Omental fat pad (tissue), 4 donors: ENCODE data around the gene TNS1. TPM values are rescaled to one million over a fixed set of nuclear protein-coding genes. Genes with fewer than 3 reads are reported as not detected.

Source experiments
- ATAC-seq: fragments of 150-250 bp; one replicate; pipeline ENCODE4 v1.9.1; 2016; ENCODE audit warnings: mild to moderate bottlenecking, moderate library complexity; ENCODE audit not compliant: low FRiP score
- DNase-seq: peaks from one replicate; pipeline ENCODE4 v3.0.0-alpha.2; 2019; ENCODE audit warnings: low spot score
- total RNA-seq, 4 donors: library from RNA; depleted of rRNA; stranded (reverse); fragments of >200 nt; gene quantifications; one replicate each; pipeline ENCODE4 v1.1.0, GENCODE V29; 2016
- TF ChIP-seq, protein P1 (sequence below), 3 donors: fragments of 450-650 bp; IDR thresholded peaks; one replicate each; pipeline ENCODE4 v1.5.1; 2016 to 2017; ENCODE audit warnings: antibody characterized with exemption in 3 of 3, mild to moderate bottlenecking in 3 of 3, moderate library complexity in 2 of 3

Gene TNS1
- total RNA-seq, 4 donors from 2014 or later = 135 to 453 (median 361) TPM

DNA sequence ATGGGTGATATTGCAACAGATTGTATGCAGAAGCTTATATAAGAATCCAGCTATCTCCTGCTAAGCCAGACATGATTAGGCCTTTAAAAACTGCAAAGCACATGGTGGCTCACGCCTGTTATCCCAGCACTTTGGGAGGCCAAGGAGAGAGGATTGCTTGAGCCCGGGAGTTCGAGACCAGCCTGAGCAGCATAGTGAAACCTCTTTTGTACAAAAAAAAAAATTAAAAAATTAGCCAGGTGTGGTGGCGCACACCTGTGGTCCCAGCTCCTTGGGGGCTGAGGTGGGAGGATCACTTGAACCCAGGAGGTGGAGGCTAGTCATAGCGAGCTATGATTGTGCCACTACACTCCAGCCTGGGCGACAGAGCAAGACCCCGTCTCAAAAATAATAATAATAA, 204.6 kb downstream of the TNS1 start:
- ATAC-seq = no peak
- TF ChIP-seq, protein P1, sequence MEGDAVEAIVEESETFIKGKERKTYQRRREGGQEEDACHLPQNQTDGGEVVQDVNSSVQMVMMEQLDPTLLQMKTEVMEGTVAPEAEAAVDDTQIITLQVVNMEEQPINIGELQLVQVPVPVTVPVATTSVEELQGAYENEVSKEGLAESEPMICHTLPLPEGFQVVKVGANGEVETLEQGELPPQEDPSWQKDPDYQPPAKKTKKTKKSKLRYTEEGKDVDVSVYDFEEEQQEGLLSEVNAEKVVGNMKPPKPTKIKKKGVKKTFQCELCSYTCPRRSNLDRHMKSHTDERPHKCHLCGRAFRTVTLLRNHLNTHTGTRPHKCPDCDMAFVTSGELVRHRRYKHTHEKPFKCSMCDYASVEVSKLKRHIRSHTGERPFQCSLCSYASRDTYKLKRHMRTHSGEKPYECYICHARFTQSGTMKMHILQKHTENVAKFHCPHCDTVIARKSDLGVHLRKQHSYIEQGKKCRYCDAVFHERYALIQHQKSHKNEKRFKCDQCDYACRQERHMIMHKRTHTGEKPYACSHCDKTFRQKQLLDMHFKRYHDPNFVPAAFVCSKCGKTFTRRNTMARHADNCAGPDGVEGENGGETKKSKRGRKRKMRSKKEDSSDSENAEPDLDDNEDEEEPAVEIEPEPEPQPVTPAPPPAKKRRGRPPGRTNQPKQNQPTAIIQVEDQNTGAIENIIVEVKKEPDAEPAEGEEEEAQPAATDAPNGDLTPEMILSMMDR (IDR thresholded peaks at IDR 0.05) = no peak
- no peak for DNase-seq

DNA sequence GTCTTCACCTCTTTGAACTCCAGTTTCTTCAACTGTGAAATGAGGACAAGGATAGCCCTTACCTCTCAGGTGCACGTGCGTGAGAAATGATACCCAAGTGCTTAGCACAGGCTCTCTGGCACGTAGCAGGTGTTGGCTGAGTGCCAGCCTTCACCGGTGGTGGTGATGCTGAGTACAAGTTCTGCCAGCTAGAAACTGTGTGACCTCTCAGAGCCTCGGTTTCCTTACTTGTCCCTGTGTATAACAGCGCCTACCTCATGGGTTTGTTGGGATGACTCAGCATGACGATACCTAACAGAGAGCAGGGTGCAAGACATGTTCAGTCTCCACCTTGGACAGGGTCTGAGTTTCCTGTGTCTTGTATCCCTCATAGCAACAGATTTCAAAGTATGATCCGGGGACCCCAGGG, 205.1 kb downstream of the TNS1 start:
- TF ChIP-seq, protein P1 (IDR thresholded peaks at IDR 0.05) = no peak
- no peak for ATAC-seq
- peak; percentile 36 for DNase-seq

DNA sequence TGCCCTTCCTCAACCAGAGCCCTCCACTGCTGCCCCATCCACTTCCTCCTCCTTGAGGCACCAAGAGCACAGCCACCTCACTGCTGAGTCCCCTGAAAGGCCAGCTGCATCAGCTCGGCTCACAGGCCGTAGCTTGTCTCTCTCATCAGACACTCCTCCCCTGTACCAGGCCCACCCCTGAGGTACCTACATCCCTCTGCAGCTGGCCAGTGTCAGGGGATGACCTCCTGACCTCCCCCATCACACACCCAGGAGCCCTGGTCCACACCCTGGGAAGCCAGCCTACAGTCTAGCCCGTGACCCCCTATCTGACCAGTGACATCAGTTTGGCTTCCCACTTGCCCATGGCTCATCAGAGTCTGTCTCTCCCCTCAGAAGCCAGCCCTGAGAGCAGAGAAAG, 205.6 kb downstream of the TNS1 start:
- DNase-seq (no peak), ATAC-seq (no peak)
- TF ChIP-seq, protein P1 (IDR thresholded peaks at IDR 0.05) = no peak

DNA sequence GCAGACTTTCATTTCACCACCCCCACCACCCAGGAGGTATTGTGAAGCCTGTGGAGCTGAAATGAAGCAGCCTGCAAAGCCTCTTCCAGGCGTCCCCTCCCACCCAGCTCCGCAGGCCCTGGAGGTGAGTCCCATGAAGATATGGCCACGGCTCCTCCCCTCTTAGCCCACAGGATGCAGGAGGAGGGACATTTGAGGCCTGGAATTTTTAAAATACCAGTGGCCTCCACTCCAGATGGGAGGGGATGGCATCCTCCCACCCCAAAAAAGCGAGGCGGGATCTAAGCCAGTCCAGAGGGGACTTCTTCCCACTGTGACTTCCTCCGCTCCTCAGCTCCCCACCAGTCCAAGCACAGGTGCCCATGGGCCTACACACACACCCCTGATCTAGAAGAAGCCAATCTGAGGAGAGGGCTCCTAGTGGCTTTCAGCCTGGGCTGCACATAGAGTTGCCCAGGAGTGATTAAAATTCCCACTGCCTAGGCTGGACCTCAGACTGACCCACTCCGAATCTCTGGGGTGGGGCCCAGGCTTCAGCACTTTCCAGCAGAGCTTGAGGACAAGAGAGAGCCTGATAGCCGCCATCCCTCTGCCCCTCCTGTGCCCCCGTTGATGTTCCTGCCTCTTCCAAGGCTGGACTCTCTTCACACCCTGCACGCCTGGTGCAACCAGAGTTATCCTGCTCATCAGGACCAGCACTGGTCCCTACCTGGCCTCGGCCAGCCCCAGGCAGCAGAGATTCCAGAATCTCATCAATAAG, 206.9 kb downstream of the TNS1 start:
- TF ChIP-seq, protein P1 (IDR thresholded peaks at IDR 0.05) = no peak
- ATAC-seq = no peak
- no peak for DNase-seq

DNA sequence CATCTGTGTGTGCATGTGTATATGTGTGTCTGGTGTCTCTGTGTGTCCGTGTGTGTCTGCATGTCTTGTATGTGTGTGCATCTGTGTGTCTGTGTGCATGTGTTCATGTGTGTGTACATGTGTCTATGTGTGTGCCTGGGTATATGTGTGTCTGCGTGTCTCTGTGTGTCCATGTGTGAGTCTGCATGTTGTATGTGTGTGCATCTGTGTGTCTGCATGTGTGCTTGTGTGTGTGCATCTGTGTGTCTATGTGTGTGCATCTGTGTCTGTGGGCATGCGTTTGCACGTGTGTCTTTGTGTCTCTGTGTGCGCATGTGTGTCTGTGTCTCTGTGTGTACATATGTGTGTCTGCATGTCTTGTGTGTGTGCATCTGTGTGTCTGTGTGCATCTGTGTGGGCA, 207.7 kb downstream of the TNS1 start:
- TF ChIP-seq, protein P1 (IDR thresholded peaks at IDR 0.05) = no peak
- ATAC-seq (no peak), DNase-seq (peak; percentile 4)

DNA sequence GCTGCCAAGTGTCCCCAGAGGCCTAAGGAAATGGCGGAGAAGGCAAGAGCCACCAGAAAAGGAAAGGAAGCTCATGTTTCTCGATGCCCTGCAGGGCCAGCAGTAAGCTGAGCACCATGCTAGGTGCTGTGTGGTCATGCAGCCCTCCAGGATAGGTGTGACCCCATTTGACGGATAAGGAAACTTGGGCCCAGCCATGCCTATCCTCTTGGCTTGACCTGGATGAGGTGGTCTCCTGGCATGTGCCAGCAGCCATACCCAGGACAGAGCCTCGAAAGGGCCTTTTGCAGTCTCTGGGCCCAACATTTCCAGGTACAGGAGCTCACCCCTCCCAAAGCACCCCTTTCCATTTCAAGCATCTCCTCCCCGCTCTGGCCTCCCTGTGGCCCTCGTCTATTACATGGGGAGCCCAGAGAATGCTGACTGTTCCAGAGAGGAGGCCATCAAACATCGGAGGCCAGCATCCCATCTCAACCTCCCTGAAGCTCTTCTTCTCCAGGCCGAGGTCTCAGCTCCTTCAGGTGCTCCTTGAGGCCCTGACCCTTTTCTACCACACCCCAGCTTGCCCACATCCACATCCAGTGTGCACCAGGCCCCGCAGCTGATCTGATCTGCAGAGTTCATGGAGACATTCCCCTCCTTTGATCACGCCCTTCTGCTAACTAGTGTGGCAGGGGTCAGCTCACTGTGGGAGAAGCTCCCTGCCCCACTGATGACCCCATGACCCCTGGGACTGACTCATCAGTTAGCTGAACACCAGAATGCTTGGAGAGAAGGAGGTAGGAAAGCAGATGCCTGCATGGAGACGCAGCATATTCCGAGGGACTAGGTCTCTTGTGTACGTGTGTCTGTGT, 208.4 kb downstream of the TNS1 start:
- ATAC-seq = no peak
- peak; percentile 13 for DNase-seq
- TF ChIP-seq, protein P1 (IDR thresholded peaks at IDR 0.05) = no peak
